ENCODE data around the gene BPIFA2. TPM values are rescaled to one million over a fixed set of nuclear protein-coding genes. Genes with fewer than 3 reads are reported as not detected.

The BPIFA2 gene
- polyA plus RNA-seq, 1 experiment = not detected

- TF ChIP-seq CTCF (IDR thresholded peaks at IDR 0.05; ENCODE audit: insufficient read depth, low read depth, low read length) = no peak
- H3K36me3 ChIP-seq (ENCODE audit: control insufficient read depth, insufficient read depth, low read length) = no peaks in the 10 kb centered on the region
- POLR2A ChIA-PET = no interaction called here
- DNase-seq (ENCODE audit: low read depth) = no peak
- CTCF ChIA-PET = interaction anchor here (1.2 kb wide), 1 partner anchor 135 kb away, joined by 3 read pairs; no protein-coding TSS in a partner anchor
- no peaks in the 10 kb centered on the region for H3K27me3 ChIP-seq (ENCODE audit: control insufficient read depth, insufficient read depth, low read length)
- no peak overlapping the region for H3K4me3 ChIP-seq (ENCODE audit: low read depth, low read length)
Measured at GRCh38 chr20:33192912-33193501, 25.0 kb downstream of the BPIFA2 start.

- POLR2A ChIA-PET = no interaction called here
- CTCF ChIA-PET = interaction anchor here (0.6 kb wide), 1 partner anchor 134 kb away, joined by 3 read pairs; no protein-coding TSS in a partner anchor
- TF ChIP-seq CTCF (IDR thresholded peaks at IDR 0.05; ENCODE audit: insufficient read depth, low read depth, low read length) = no peak
- no peaks in the 10 kb centered on the region for H3K27me3 ChIP-seq (ENCODE audit: control insufficient read depth, insufficient read depth, low read length)
- H3K4me3 ChIP-seq (ENCODE audit: low read depth, low read length) = no peak overlapping the region
- H3K36me3 ChIP-seq (ENCODE audit: control insufficient read depth, insufficient read depth, low read length) = no peaks in the 10 kb centered on the region
- no peak for DNase-seq (ENCODE audit: low read depth)
Measured at GRCh38 chr20:33199026-33199425, 31.1 kb downstream of the BPIFA2 start.

GRCh38 chr20:33202451-33202850 lies 34.5 kb downstream of the BPIFA2 start:
- Histone ChIP-seq H3K4me3 (ENCODE audit: low read depth, low read length) (no peak overlapping the region), H3K36me3 (ENCODE audit: control insufficient read depth, insufficient read depth, low read length) (no peaks in the 10 kb centered on the region), H3K27me3 (ENCODE audit: control insufficient read depth, insufficient read depth, low read length) (no peaks in the 10 kb centered on the region)
- no peak for DNase-seq (ENCODE audit: low read depth)
- no peak for TF ChIP-seq CTCF (IDR thresholded peaks at IDR 0.05; ENCODE audit: insufficient read depth, low read depth, low read length)
- CTCF ChIA-PET = no interaction called here
- POLR2A ChIA-PET = no interaction called here

GRCh38 chr20:33203444-33203843 lies 35.5 kb downstream of the BPIFA2 start:
- POLR2A ChIA-PET = no interaction called here
- no peak overlapping the region for H3K4me3 ChIP-seq (ENCODE audit: low read depth, low read length)
- TF ChIP-seq CTCF (IDR thresholded peaks at IDR 0.05; ENCODE audit: insufficient read depth, low read depth, low read length) = no peak
- no peaks in the 10 kb centered on the region for H3K36me3 ChIP-seq (ENCODE audit: control insufficient read depth, insufficient read depth, low read length)
- CTCF ChIA-PET = interaction anchor here (0.9 kb wide), 1 partner anchor 10 kb away, joined by 3 read pairs; no protein-coding TSS in a partner anchor
- no peak for DNase-seq (ENCODE audit: low read depth)
- no peaks in the 10 kb centered on the region for H3K27me3 ChIP-seq (ENCODE audit: control insufficient read depth, insufficient read depth, low read length)

GRCh38 chr20:33209789-33210188 lies 41.8 kb downstream of the BPIFA2 start:
- DNase-seq (ENCODE audit: low read depth) = no peak
- no peak for TF ChIP-seq CTCF (IDR thresholded peaks at IDR 0.05; ENCODE audit: insufficient read depth, low read depth, low read length)
- Histone ChIP-seq H3K36me3 (ENCODE audit: control insufficient read depth, insufficient read depth, low read length) (no peaks in the 10 kb centered on the region), H3K27me3 (ENCODE audit: control insufficient read depth, insufficient read depth, low read length) (no peaks in the 10 kb centered on the region), H3K4me3 (ENCODE audit: low read depth, low read length) (no peak overlapping the region)
- ChIA-PET CTCF (no interaction called here), POLR2A (no interaction called here)

All from BJ (cell line).